H1 (cell line): ENCODE results near the gene PRKAB1. TPM values are rescaled to one million over a fixed set of nuclear protein-coding genes. Genes with fewer than 3 reads are reported as not detected.

ENCODE experiments used
- CTCF ChIA-PET: fragments of 300-600 bp; sonication (Branson Sonifier 250); formaldehyde crosslinking; loops from one replicate; lab custom pipeline; 2021; ENCODE audit not compliant: partially characterized antibody; lab: Charles Lee
- POLR2A ChIA-PET: fragments of 300-600 bp; sonication (Branson Sonifier 250); formaldehyde crosslinking; loops from one replicate; lab custom pipeline; 2021; ENCODE audit warnings: inconsistent platforms; ENCODE audit not compliant: partially characterized antibody; lab: Charles Lee
- DNase-seq, 2 experiments: peaks; one replicate each; pipeline versions ENCODE4 v3.0.0 to v3.0.0-alpha.2; 2010 to 2022; ENCODE audit warnings: low spot score in 2 of 2, low read depth in 1 of 2, mixed read lengths in 1 of 2
- FAIRE-seq: peaks from 2 replicates; lab custom pipeline; 2011; peaks lifted over from hg19 to GRCh38; lab: Jason Lieb, UNC
- H2AFZ ChIP-seq: 2 replicates; pipeline ENCODE4 v1.8.1; 2012; ENCODE audit warnings: low read length, inconsistent platforms
- H2AK5ac ChIP-seq: 2 replicates; pipeline ENCODE4 v1.6.1; 2013; ENCODE audit warnings: low read depth, low read length
- H2BK120ac ChIP-seq: replicated peaks from 2 replicates; pipeline ENCODE3; 2013; ENCODE audit warnings: low read depth, low read length, inconsistent platforms
- H2BK12ac ChIP-seq: 2 replicates; pipeline ENCODE4 v1.6.1; 2013; ENCODE audit warnings: low read depth, low read length
- H2BK15ac ChIP-seq: 2 replicates; pipeline ENCODE4 v1.6.1; 2013; ENCODE audit warnings: low read length
- H2BK20ac ChIP-seq: 2 replicates; pipeline ENCODE4 v1.6.1; 2013; ENCODE audit warnings: low read length
- H2BK5ac ChIP-seq: 2 replicates; pipeline ENCODE4 v1.6.1; 2013; ENCODE audit warnings: low read depth, low read length
- H3K14ac ChIP-seq: 2 replicates; pipeline ENCODE4 v1.6.1; 2013; ENCODE audit warnings: inconsistent platforms; ENCODE audit not compliant: insufficient read length
- H3K18ac ChIP-seq: 2 replicates; pipeline ENCODE4 v1.6.1; 2013; ENCODE audit warnings: low read length; ENCODE audit errors: extremely low read depth
- H3K23ac ChIP-seq: 2 replicates; pipeline ENCODE4 v1.6.1; 2013; ENCODE audit warnings: inconsistent platforms; ENCODE audit not compliant: insufficient read length
- H3K23me2 ChIP-seq: 2 replicates; pipeline ENCODE4 v1.6.1; 2013; ENCODE audit warnings: low read depth, low read length
- H3K27ac ChIP-seq: 2 replicates; pipeline ENCODE4 v1.6.1; 2011; ENCODE audit warnings: low read depth, low read length, inconsistent platforms
- H3K27me3 ChIP-seq, 4 experiments: replicated peaks in 1 of 4; 1 replicate in 1 of 4; 2 replicates in 3 of 4; pipeline versions ENCODE4 v1.6.1 to v1.8.1; 2011 to 2013; ENCODE audit warnings: low read length in 3 of 4, mild to moderate bottlenecking in 3 of 4, inconsistent platforms in 2 of 4, mixed read lengths in 2 of 4, moderate library complexity in 1 of 4; ENCODE audit not compliant: control insufficient read depth in 3 of 4, insufficient read depth in 3 of 4; ENCODE audit errors: extremely low read depth in 1 of 4
- H3K36me3 ChIP-seq, 4 experiments: 2 replicates each; pipeline versions ENCODE4 v1.6.1 to v1.8.1; 2011 to 2013; ENCODE audit warnings: mild to moderate bottlenecking in 4 of 4, low read length in 3 of 4, moderate library complexity in 2 of 4, control low read depth in 1 of 4, inconsistent platforms in 1 of 4; ENCODE audit not compliant: insufficient read depth in 4 of 4, control insufficient read depth in 2 of 4
- H3K4ac ChIP-seq: replicated peaks from 2 replicates; pipeline ENCODE3; 2013; ENCODE audit warnings: low read length, low read depth, mixed read lengths, inconsistent platforms; ENCODE audit not compliant: insufficient read length
- H3K4me1 ChIP-seq, 4 experiments: replicated peaks in 1 of 4; 1 replicate in 1 of 4; 2 replicates in 3 of 4; pipeline versions ENCODE4 v1.6.1 to v1.8.1; 2011 to 2013; ENCODE audit warnings: low read length in 3 of 4, inconsistent platforms in 2 of 4, mixed read lengths in 1 of 4; ENCODE audit not compliant: insufficient read depth in 4 of 4, control insufficient read depth in 3 of 4
- H3K4me2 ChIP-seq, 2 experiments: 2 replicates each; pipeline versions ENCODE4 v1.6.1 to v1.8.1; 2011 to 2013; ENCODE audit warnings: low read depth in 2 of 2, low read length in 2 of 2, control low read depth in 1 of 2, inconsistent platforms in 1 of 2, mild to moderate bottlenecking in 1 of 2; ENCODE audit not compliant: insufficient read depth in 1 of 2
- H3K4me3 ChIP-seq, 4 experiments: fragments of 200-600, 300-600 bp in 1 of 4; sonication (generic), shearing (Covaris generic), sonication (Bioruptor Twin) in 1 of 4; 2 replicates each; pipeline versions ENCODE4 v1.5.1 to v1.8.1; 2011 to 2016; ENCODE audit warnings: low read length in 4 of 4, low read depth in 3 of 4, control low read depth in 2 of 4, inconsistent platforms in 2 of 4, mild to moderate bottlenecking in 2 of 4, mixed read lengths in 1 of 4, moderate library complexity in 1 of 4; ENCODE audit not compliant: insufficient read depth in 2 of 4; ENCODE audit errors: extremely low read depth in 1 of 4
- H3K56ac ChIP-seq: replicated peaks from 2 replicates; pipeline ENCODE3; 2013; ENCODE audit warnings: low read depth, mild to moderate bottlenecking, mixed read lengths, low read length, inconsistent platforms; ENCODE audit not compliant: insufficient read length
- H3K79me1 ChIP-seq: 2 replicates; pipeline ENCODE4 v1.6.1; 2013; ENCODE audit warnings: low read depth, low read length, control low read depth
- H3K79me2 ChIP-seq, 2 experiments: 2 replicates each; pipeline versions ENCODE4 v1.6.1 to v1.8.1; 2012 to 2013; ENCODE audit warnings: low read length in 2 of 2, mild to moderate bottlenecking in 2 of 2, inconsistent platforms in 1 of 2; ENCODE audit not compliant: insufficient read depth in 2 of 2, control insufficient read depth in 1 of 2
- H3K9ac ChIP-seq, 4 experiments: replicated peaks in 1 of 4; 1 replicate in 1 of 4; 2 replicates in 3 of 4; pipeline versions ENCODE4 v1.6.1 to v1.8.1; 2011 to 2013; ENCODE audit warnings: low read depth in 3 of 4, low read length in 3 of 4, control low read depth in 2 of 4, mild to moderate bottlenecking in 2 of 4, moderate library complexity in 2 of 4, inconsistent platforms in 1 of 4; ENCODE audit errors: extremely low read depth in 1 of 4
- H3K9me3 ChIP-seq, 2 experiments: 2 replicates each; pipeline versions ENCODE4 v1.6.1 to v1.8.1; 2012 to 2013; ENCODE audit warnings: mild to moderate bottlenecking in 2 of 2, moderate library complexity in 2 of 2, control low read depth in 1 of 2, inconsistent platforms in 1 of 2, low read depth in 1 of 2, low read length in 1 of 2, mixed read lengths in 1 of 2; ENCODE audit not compliant: insufficient read depth in 2 of 2
- H4K20me1 ChIP-seq, 2 experiments: replicated peaks in 1 of 2; 2 replicates each; pipeline versions ENCODE3 to v1.8.1; 2011 to 2013; ENCODE audit warnings: inconsistent platforms in 2 of 2, low read length in 2 of 2, mild to moderate bottlenecking in 1 of 2; ENCODE audit not compliant: insufficient read depth in 2 of 2, control insufficient read depth in 1 of 2
- H4K5ac ChIP-seq: 2 replicates; pipeline ENCODE4 v1.6.1; 2013; ENCODE audit warnings: low read length, low read depth, mixed read lengths, inconsistent platforms; ENCODE audit not compliant: insufficient read length
- H4K8ac ChIP-seq: 2 replicates; pipeline ENCODE4 v1.8.0; 2013; ENCODE audit warnings: mild to moderate bottlenecking, moderate library complexity, low read length, inconsistent platforms; ENCODE audit not compliant: insufficient read depth; ENCODE audit errors: extremely low read depth
- H4K91ac ChIP-seq: replicated peaks from 2 replicates; pipeline ENCODE3; 2013; ENCODE audit warnings: low read length, mixed read lengths, inconsistent platforms; ENCODE audit not compliant: insufficient read length
- CTCF ChIP-seq, 3 experiments: IDR thresholded peaks; 1 replicate in 2 of 3; 2 replicates in 1 of 3; pipeline versions ENCODE4 v1.5.1 to v1.6.1; 2011; ENCODE audit warnings: low read length in 3 of 3, mild to moderate bottlenecking in 3 of 3, inconsistent platforms in 2 of 3, low read depth in 1 of 3, moderate library complexity in 1 of 3; ENCODE audit not compliant: insufficient read depth in 1 of 3; ENCODE audit errors: control extremely low read depth in 1 of 3
- EGR1 ChIP-seq: IDR thresholded peaks from 2 replicates; pipeline ENCODE4 v1.6.1; 2011; ENCODE audit warnings: low read depth, low read length, borderline replicate concordance
- HDAC2 ChIP-seq, 2 experiments: fragments of 300-600 bp in 1 of 2; sonication (generic) in 1 of 2; IDR thresholded peaks; 2 replicates each; pipeline ENCODE4 v1.6.1; 2011 to 2012; ENCODE audit warnings: low read depth in 2 of 2, low read length in 2 of 2, mild to moderate bottlenecking in 2 of 2, moderate library complexity in 2 of 2, borderline replicate concordance in 1 of 2, inconsistent platforms in 1 of 2
- POLR2A ChIP-seq, 2 experiments: IDR thresholded peaks; 1 replicate in 1 of 2; 2 replicates in 1 of 2; pipeline ENCODE4 v1.6.1; 2011; ENCODE audit warnings: low read depth in 2 of 2, low read length in 2 of 2, mild to moderate bottlenecking in 2 of 2; ENCODE audit errors: control extremely low read depth in 1 of 2
- SIN3A ChIP-seq, 2 experiments: IDR thresholded peaks in 1 of 2; conservative IDR thresholded peaks in 1 of 2; 2 replicates each; pipeline ENCODE4 v1.6.1; 2011 to 2012; ENCODE audit warnings: low read length in 2 of 2, improper control_type of control experiment in 1 of 2, low read depth in 1 of 2, mild to moderate bottlenecking in 1 of 2
- TAF1 ChIP-seq: IDR thresholded peaks from 2 replicates; pipeline ENCODE4 v1.6.1; 2011; ENCODE audit warnings: mild to moderate bottlenecking, low read depth, low read length
- TCF12 ChIP-seq: IDR thresholded peaks from 2 replicates; pipeline ENCODE4 v1.6.1; 2011; ENCODE audit warnings: low read depth, mild to moderate bottlenecking, low read length
- WGBS, 2 experiments: shearing (Covaris generic) in 1 of 2; methylation state at CpG; one replicate each; pipeline versions ENCODE4 v1.1.6 to v1.1.7; 2013 to 2015; ENCODE audit warnings: low lambda C conversion rate in 2 of 2, mixed read lengths in 2 of 2, inconsistent platforms in 1 of 2, low coverage in 1 of 2, missing lambda C conversion rate in 1 of 2; ENCODE audit not compliant: insufficient replicate concordance in 2 of 2, insufficient coverage in 1 of 2, insufficient read length in 1 of 2; ENCODE audit errors: extremely low coverage in 1 of 2, missing lambda C conversion rate in 1 of 2; 5-methylcytosine and 5-hydroxymethylcytosine counted together
- polyA plus RNA-seq, 7 experiments: library from polyadenylated mRNA; depleted of rRNA in 3 of 7; stranded (reverse) in 5 of 7; unstranded in 2 of 7; fragments of >200 nt in 5 of 7; fragments of 200-250 nt in 2 of 7; gene quantifications; 1 replicate in 5 of 7; 2 replicates in 1 of 7; 4 replicates in 1 of 7; pipeline versions ENCODE4 v1.2.1 to v1.2.3, GENCODE V29; 2011 to 2013; ENCODE audit warnings: missing spikeins in 2 of 7, mixed read lengths in 2 of 7
- total RNA-seq: library from RNA; stranded (reverse); fragmentation: NEBNext Ultra II Directional; extraction: Animal tissue kit (Norgen Biotek cat#: 25700); gene quantifications from 2 replicates; pipeline ENCODE4 v1.2.1, GENCODE V29; 2021
- TF ChIP-seq, protein P1 (sequence below): IDR thresholded peaks from 2 replicates; pipeline ENCODE4 v1.6.1; 2011; ENCODE audit warnings: low read depth, mild to moderate bottlenecking, low read length; ENCODE audit not compliant: insufficient read depth

The PRKAB1 gene
- total and polyA plus RNA-seq, 2 of the 8 experiments (the other 6 are each of a cell fraction or from before 2014, with no cell fraction given): 24.0 to 32.1 TPM

- no peak overlapping the region for H3K18ac ChIP-seq
- TF ChIP-seq CTCF (IDR thresholded peaks at IDR 0.05; ENCODE audit: control extremely low read depth in 1 of 3, insufficient read depth in 1 of 3, low read depth in 1 of 3, low read length in 3 of 3): peak in 1 of 3 experiments; percentile 18; a peak in 1 of 4 replicates
- TF ChIP-seq HDAC2 (IDR thresholded peaks at IDR 0.05; ENCODE audit: borderline replicate concordance in 1 of 2, low read depth in 2 of 2, low read length in 2 of 2): no peak
- TF ChIP-seq, protein P1, sequence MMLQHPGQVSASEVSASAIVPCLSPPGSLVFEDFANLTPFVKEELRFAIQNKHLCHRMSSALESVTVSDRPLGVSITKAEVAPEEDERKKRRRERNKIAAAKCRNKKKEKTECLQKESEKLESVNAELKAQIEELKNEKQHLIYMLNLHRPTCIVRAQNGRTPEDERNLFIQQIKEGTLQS: no peak
- TF ChIP-seq POLR2A (IDR thresholded peaks at IDR 0.05; ENCODE audit: control extremely low read depth in 1 of 2, low read depth in 2 of 2, low read length in 2 of 2): no peak
- no peak for TF ChIP-seq SIN3A (conservative IDR thresholded peaks at IDR 0.05 in 1 of 2, IDR thresholded peaks at IDR 0.05 in 1 of 2; ENCODE audit: low read depth in 1 of 2, low read length in 2 of 2)
- no peak for TF ChIP-seq TCF12
- no peak for TF ChIP-seq EGR1
- no peak for TF ChIP-seq TAF1
- no peak overlapping the region for H3K14ac ChIP-seq
- no peak overlapping the region for H3K4me2 ChIP-seq
- no peak overlapping the region for H4K91ac ChIP-seq
- ChIA-PET CTCF (interaction anchor here (1.2 to 1.9 kb wide), 4 partner anchors 9 to 23 kb away, joined by 4 to 8 read pairs (median 5); partner anchors contain the start of gene PRKAB1), POLR2A (interaction anchor here (1.4 to 2.0 kb wide), 3 partner anchors 8 to 54 kb away, joined by 6 to 14 read pairs (median 6); partner anchors contain the start of gene PRKAB1)
- H3K27me3 ChIP-seq: no peaks in the 10 kb centered on the region
- no peak overlapping the region for H4K8ac ChIP-seq
- no peak overlapping the region for H2BK120ac ChIP-seq
- no peak overlapping the region for H3K27ac ChIP-seq
- no peaks in the 10 kb centered on the region for H3K79me2 ChIP-seq
- no peak overlapping the region for H2BK15ac ChIP-seq
- H3K4ac ChIP-seq: no peak overlapping the region
- no peak overlapping the region for H4K5ac ChIP-seq
- DNase-seq (no peak), FAIRE-seq (no peak)
- no peak overlapping the region for H2BK5ac ChIP-seq
- H4K20me1 ChIP-seq: peaks cover 7 to 14% of the 10 kb centered on the region in 2 experiments
- WGBS, 2 experiments: 95% methylated on average over 13 of the region's 13 CpGs; no CpG with 5 or more reads in 1 of the 2 experiments
- H3K23ac ChIP-seq: no peak overlapping the region
- no peak overlapping the region for H2AK5ac ChIP-seq
- H2BK20ac ChIP-seq: no peak overlapping the region
- no peaks in the 10 kb centered on the region; the same call in 1 of the 2 replicates for H3K79me1 ChIP-seq
- peaks cover 37 to 92% (median 84%) of the 10 kb centered on the region in 4 experiments for H3K36me3 ChIP-seq
- H2AFZ ChIP-seq: no peak overlapping the region
- no peak overlapping the region for H3K56ac ChIP-seq
- H3K9me3 ChIP-seq: no peaks in the 10 kb centered on the region
- H3K4me1 ChIP-seq: peaks cover 0 to 4% (median 0%) of the 10 kb centered on the region in 4 experiments; a peak in 2 of 7 replicates
- no peak overlapping the region for H2BK12ac ChIP-seq
- H3K23me2 ChIP-seq: no peaks in the 10 kb centered on the region
- H3K4me3 ChIP-seq: no peak overlapping the region
- no peak overlapping the region for H3K9ac ChIP-seq
Observed at GRCh38 chr12:119676573-119676972, 8.6 kb downstream of the PRKAB1 start.
